Measurements from ENCODE around the gene RRP36.
"Not testable (repeated sequence)": the region's sequence is repeated elsewhere in the genome, so short reads cannot be mapped to it uniquely, and the experiment has no call there.

RRP36 gene

GRCh38 chr6:43037197-43037596, 15.8 kb downstream of the RRP36 start:
- Histone ChIP-seq H3K4me3 (ENCODE audit: low read depth, low read length) (no peak overlapping the region), H3K4me1 (no peaks in the 10 kb centered on the region; the same call in 1 of the 2 replicates), H3K27me3 (no peaks in the 10 kb centered on the region), H3K36me3 (peaks cover 18% of the 10 kb centered on the region), H3K9me3 (no peaks in the 10 kb centered on the region)
- DNase-seq = no peak
- TF ChIP-seq CTCF (IDR thresholded peaks at IDR 0.05; ENCODE audit: low read depth, low read length) = no peak

- no peaks in the 10 kb centered on the region; the same call in 1 of the 2 replicates for H3K4me1 ChIP-seq
- DNase-seq = no peak
These were observed 16.3 kb downstream of the RRP36 start for GRCh38 chr6:43037706-43038105.

GRCh38 chr6:43038727-43039126, 17.3 kb downstream of the RRP36 start:
- Histone ChIP-seq H3K27me3 (no peaks in the 10 kb centered on the region), H3K36me3 (peaks cover 20% of the 10 kb centered on the region), H3K9me3 (no peaks in the 10 kb centered on the region)

More at GRCh38 chr6:43037706-43038105, 16.3 kb downstream of the RRP36 start:
- no peak for TF ChIP-seq CTCF (IDR thresholded peaks at IDR 0.05; ENCODE audit: low read depth, low read length)
- Histone ChIP-seq H3K4me3 (ENCODE audit: low read depth, low read length) (no peak overlapping the region), H3K27me3 (no peaks in the 10 kb centered on the region), H3K36me3 (peaks cover 16% of the 10 kb centered on the region), H3K9me3 (no peaks in the 10 kb centered on the region)

GRCh38 chr6:43040542-43041257, 19.3 kb downstream of the RRP36 start:
- H3K4me1 ChIP-seq = no peaks in the 10 kb centered on the region; the same call in 1 of the 2 replicates
- no peak for TF ChIP-seq CTCF (IDR thresholded peaks at IDR 0.05; ENCODE audit: low read depth, low read length)
- peaks cover 11% of the 10 kb centered on the region for H3K36me3 ChIP-seq
- H3K4me3 ChIP-seq (ENCODE audit: low read depth, low read length) = no peak overlapping the region
- DNase-seq = no peak
- no peaks in the 10 kb centered on the region for H3K9me3 ChIP-seq
- no peaks in the 10 kb centered on the region for H3K27me3 ChIP-seq

More at GRCh38 chr6:43038727-43039126, 17.3 kb downstream of the RRP36 start:
- Histone ChIP-seq H3K4me3 (ENCODE audit: low read depth, low read length) (no peak overlapping the region), H3K4me1 (no peaks in the 10 kb centered on the region; the same call in 1 of the 2 replicates)
- no peak for DNase-seq
- no peak for TF ChIP-seq CTCF (IDR thresholded peaks at IDR 0.05; ENCODE audit: low read depth, low read length)

- H3K36me3 ChIP-seq; H3K27me3 ChIP-seq; H3K4me3 ChIP-seq (ENCODE audit: low read depth, low read length); DNase-seq; H3K9me3 ChIP-seq; H3K4me1 ChIP-seq: not testable (repeated sequence)
These were observed 20.1 kb downstream of the RRP36 start for GRCh38 chr6:43041475-43041874.

GRCh38 chr6:43043310-43043709, 21.9 kb downstream of the RRP36 start:
- peaks cover 8% of the 10 kb centered on the region for H3K36me3 ChIP-seq
- DNase-seq = no peak

More at GRCh38 chr6:43043310-43043709, 21.9 kb downstream of the RRP36 start:
- H3K9me3 ChIP-seq = no peaks in the 10 kb centered on the region
- H3K4me1 ChIP-seq = no peaks in the 10 kb centered on the region; the same call in 1 of the 2 replicates
- no peak for TF ChIP-seq CTCF (IDR thresholded peaks at IDR 0.05; ENCODE audit: low read depth, low read length)
- H3K4me3 ChIP-seq (ENCODE audit: low read depth, low read length) = no peak overlapping the region
- no peaks in the 10 kb centered on the region for H3K27me3 ChIP-seq

Measured in BE2C (cell line).